ENCODE measurements around the gene RAPGEF3. TPM values are rescaled to one million over a fixed set of nuclear protein-coding genes. Genes with fewer than 3 reads are reported as not detected.

Gene RAPGEF3
- polyA plus RNA-seq, 3 donors = 0.08 to 2.5 (median 0.60) TPM

DNA sequence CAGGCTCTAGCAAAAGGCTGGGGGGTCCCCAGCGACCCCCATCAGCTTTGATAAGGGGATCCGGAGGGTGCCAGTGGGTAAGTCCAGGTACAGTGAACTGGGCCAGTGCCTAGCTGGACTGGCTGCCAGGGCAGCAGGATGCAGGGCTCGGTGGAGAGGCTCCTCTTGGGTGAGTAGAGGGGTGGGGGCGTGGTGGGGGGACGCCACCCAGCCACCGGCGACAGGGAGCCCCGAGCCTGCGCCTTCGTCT lies 171 bp downstream of the RAPGEF3 start:
- Mint-ChIP-seq H3K4me1 (peaks cover 29% of the 10 kb centered on the region), H3K4me3 (peak overlapping the region; percentile 80 to 84), H3K27me3 (ENCODE audit: low read depth in 3 of 3) (peaks cover 9 to 21% (median 17%) of the 10 kb centered on the region in 3 donors), H3K27ac (peak overlapping the region in 5 of 7 donors; percentile 6 to 84 (median 30)), H3K9me3 (no peaks in the 10 kb centered on the region), H3K36me3 (no peaks in the 10 kb centered on the region)
- DNase-seq = no peak
- H3K4me1 ChIP-seq (ENCODE audit: control insufficient read depth in 1 of 2, insufficient read depth in 2 of 2, low read length in 2 of 2) = peaks cover 21 to 39% of the 10 kb centered on the region in 2 donors
- peak overlapping the region; percentile 95 for H3K4me2 ChIP-seq (replicated peaks; ENCODE audit: extremely low read depth, low read length, poor library complexity, severe bottlenecking)
- H3K27me3 ChIP-seq (ENCODE audit: control insufficient read depth in 2 of 2, insufficient read depth in 2 of 2, low read length in 2 of 2) = no peaks in the 10 kb centered on the region
- no peaks in the 10 kb centered on the region for H3K9me3 ChIP-seq (replicated peaks in 1 of 2; ENCODE audit: control insufficient read depth in 1 of 2, insufficient read depth in 1 of 2, low read length in 2 of 2)
- no peaks in the 10 kb centered on the region for H4K20me1 ChIP-seq (ENCODE audit: insufficient read depth, low read length)
- intact Hi-C loops (cut with micrococcal nuclease) = loop anchor here in 1 of 2 donors (2.0 kb wide), 1 partner anchor 20 kb away; no protein-coding TSS in a partner anchor
- H3K79me2 ChIP-seq (ENCODE audit: insufficient read depth, low read length) = no peaks in the 10 kb centered on the region
- H2AFZ ChIP-seq (ENCODE audit: insufficient read depth, low read depth, low read length, poor library complexity, severe bottlenecking) = peak overlapping the region; percentile 91
- H3K36me3 ChIP-seq (replicated peaks in 1 of 2; ENCODE audit: control insufficient read depth in 1 of 2, insufficient read depth in 2 of 2, low read length in 2 of 2) = no peaks in the 10 kb centered on the region
- H3K4me3 ChIP-seq (replicated peaks in 1 of 3; ENCODE audit: low read depth in 2 of 3, low read length in 3 of 3) = peak overlapping the region; percentile 60 to 82 (median 61)
- peak overlapping the region in 1 of 2 donors; percentile 91 for H3K27ac ChIP-seq (ENCODE audit: low read depth in 1 of 2, low read length in 2 of 2)
- peak overlapping the region; percentile 71 for H3K9ac ChIP-seq (ENCODE audit: insufficient read depth, low read length, poor library complexity, severe bottlenecking)
- TF ChIP-seq, protein P1, sequence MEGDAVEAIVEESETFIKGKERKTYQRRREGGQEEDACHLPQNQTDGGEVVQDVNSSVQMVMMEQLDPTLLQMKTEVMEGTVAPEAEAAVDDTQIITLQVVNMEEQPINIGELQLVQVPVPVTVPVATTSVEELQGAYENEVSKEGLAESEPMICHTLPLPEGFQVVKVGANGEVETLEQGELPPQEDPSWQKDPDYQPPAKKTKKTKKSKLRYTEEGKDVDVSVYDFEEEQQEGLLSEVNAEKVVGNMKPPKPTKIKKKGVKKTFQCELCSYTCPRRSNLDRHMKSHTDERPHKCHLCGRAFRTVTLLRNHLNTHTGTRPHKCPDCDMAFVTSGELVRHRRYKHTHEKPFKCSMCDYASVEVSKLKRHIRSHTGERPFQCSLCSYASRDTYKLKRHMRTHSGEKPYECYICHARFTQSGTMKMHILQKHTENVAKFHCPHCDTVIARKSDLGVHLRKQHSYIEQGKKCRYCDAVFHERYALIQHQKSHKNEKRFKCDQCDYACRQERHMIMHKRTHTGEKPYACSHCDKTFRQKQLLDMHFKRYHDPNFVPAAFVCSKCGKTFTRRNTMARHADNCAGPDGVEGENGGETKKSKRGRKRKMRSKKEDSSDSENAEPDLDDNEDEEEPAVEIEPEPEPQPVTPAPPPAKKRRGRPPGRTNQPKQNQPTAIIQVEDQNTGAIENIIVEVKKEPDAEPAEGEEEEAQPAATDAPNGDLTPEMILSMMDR (IDR thresholded peaks at IDR 0.05) = no peak
- WGBS (ENCODE audit: insufficient coverage) = 0% methylated on average over 7 of the region's 10 CpGs

DNA sequence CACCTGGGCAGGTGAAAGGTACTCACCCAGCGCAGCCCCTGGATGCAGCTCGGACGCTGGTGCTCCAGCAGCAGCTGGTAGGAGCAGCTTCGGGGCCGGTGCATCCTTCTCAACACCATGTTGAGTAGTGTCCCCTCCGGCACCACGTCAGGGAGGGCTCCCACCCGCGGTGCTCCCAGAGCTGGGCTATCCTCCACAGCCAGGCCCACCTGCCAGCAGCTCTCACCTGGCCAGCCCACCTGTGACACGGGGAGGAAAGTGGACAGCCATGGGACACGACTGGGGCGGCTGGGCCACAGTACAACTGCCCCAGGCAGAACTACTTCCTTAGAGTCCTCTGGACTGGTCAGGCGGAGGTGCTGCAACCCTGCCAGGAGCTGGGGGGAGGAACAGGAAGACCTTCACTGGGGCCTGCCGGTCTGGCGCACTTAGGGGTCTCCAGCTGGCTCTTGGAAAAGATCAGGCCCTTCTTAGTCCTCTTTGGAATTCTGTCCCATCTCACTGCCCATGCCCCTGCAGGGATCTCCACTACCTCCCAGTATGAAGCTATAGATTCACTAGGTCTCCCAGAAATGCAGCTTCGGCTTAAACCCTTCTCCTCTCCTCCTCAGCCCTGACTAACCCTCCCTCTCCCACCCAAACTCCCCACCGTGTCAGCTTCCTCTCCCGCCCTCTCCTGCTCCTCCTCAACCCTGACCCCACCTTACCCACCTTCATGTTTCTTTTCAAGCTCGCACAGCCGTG lies 668 bp downstream of the RAPGEF3 start:
- Histone ChIP-seq H3K27ac (ENCODE audit: low read depth in 1 of 2, low read length in 2 of 2) (peak overlapping the region in 1 of 2 donors; percentile 91), H3K4me2 (replicated peaks; ENCODE audit: extremely low read depth, low read length, poor library complexity, severe bottlenecking) (peak overlapping the region; percentile 95), H3K9ac (ENCODE audit: insufficient read depth, low read length, poor library complexity, severe bottlenecking) (peak overlapping the region; percentile 71), H3K27me3 (ENCODE audit: control insufficient read depth in 2 of 2, insufficient read depth in 2 of 2, low read length in 2 of 2) (no peaks in the 10 kb centered on the region), H3K9me3 (replicated peaks in 1 of 2; ENCODE audit: control insufficient read depth in 1 of 2, insufficient read depth in 1 of 2, low read length in 2 of 2) (no peaks in the 10 kb centered on the region), H3K4me1 (ENCODE audit: control insufficient read depth in 1 of 2, insufficient read depth in 2 of 2, low read length in 2 of 2) (peaks cover 21 to 39% of the 10 kb centered on the region in 2 donors), H3K36me3 (replicated peaks in 1 of 2; ENCODE audit: control insufficient read depth in 1 of 2, insufficient read depth in 2 of 2, low read length in 2 of 2) (no peaks in the 10 kb centered on the region), H3K79me2 (ENCODE audit: insufficient read depth, low read length) (no peaks in the 10 kb centered on the region), H2AFZ (ENCODE audit: insufficient read depth, low read depth, low read length, poor library complexity, severe bottlenecking) (peak overlapping the region; percentile 91), H4K20me1 (ENCODE audit: insufficient read depth, low read length) (no peaks in the 10 kb centered on the region), H3K4me3 (replicated peaks in 1 of 3; ENCODE audit: low read depth in 2 of 3, low read length in 3 of 3) (peak overlapping the region; percentile 60 to 82 (median 61))
- Mint-ChIP-seq H3K27ac (peak overlapping the region in 5 of 7 donors; percentile 6 to 84 (median 30)), H3K36me3 (no peaks in the 10 kb centered on the region), H3K4me3 (peak overlapping the region; percentile 80 to 84), H3K27me3 (ENCODE audit: low read depth in 3 of 3) (peaks cover 9 to 21% (median 17%) of the 10 kb centered on the region in 3 donors), H3K9me3 (no peaks in the 10 kb centered on the region), H3K4me1 (peaks cover 31% of the 10 kb centered on the region)
- peak in 2 of 3 donors; percentile 45 to 49 for DNase-seq
- TF ChIP-seq, protein P1 (IDR thresholded peaks at IDR 0.05) = no peak
- WGBS (ENCODE audit: insufficient coverage) = 26% methylated on average over 18 of the region's 20 CpGs
- intact Hi-C loops (cut with micrococcal nuclease) = loop anchor here in 1 of 2 donors (2.0 kb wide), 1 partner anchor 21 kb away; no protein-coding TSS in a partner anchor
